ENCODE data around the gene SF3A2. TPM values are rescaled to one million over a fixed set of nuclear protein-coding genes. Genes with fewer than 3 reads are reported as not detected.

The SF3A2 gene
- total RNA-seq, 1 donor from 2014 or later: 44.8 TPM

GRCh38 chr19:2207991-2208860 is 28.4 kb upstream of the SF3A2 start:
- DNase-seq: peak; percentile 95

GRCh38 chr19:2208975-2209374 is 27.6 kb upstream of the SF3A2 start:
- no peak for DNase-seq

- DNase-seq: no peak
Observed at GRCh38 chr19:2209408-2209807, 27.2 kb upstream of the SF3A2 start.

- no peak for DNase-seq
Observed at GRCh38 chr19:2210206-2210605, 26.4 kb upstream of the SF3A2 start.

GRCh38 chr19:2210987-2211740 is 25.5 kb upstream of the SF3A2 start:
- DNase-seq: no peak

GRCh38 chr19:2212861-2213711 is 23.5 kb upstream of the SF3A2 start:
- DNase-seq: no peak

DNA sequence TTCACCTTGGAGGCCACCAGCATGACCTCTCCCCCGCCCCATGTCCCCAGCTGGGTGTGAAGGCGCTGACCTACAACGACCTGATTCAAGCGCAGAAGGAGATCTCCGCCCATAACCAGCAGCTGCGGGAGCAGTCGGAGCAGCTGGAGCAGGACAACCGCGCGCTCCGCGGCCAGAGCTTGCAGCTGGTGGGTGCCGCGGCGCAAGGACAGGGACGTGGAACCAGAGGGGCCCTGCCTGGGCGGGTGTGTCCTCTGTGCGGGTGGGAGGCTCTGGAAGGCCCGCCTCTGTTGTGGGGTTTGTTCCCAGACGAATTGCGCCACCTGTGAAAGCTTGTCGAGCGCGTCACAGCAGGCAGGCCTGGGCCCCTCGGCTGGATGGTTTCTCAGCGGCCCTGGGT is 22.8 kb upstream of the SF3A2 start:
- DNase-seq: peak; percentile 96

- DNase-seq: peak; percentile 88
Observed at GRCh38 chr19:2214251-2214650, 22.4 kb upstream of the SF3A2 start.

DNA sequence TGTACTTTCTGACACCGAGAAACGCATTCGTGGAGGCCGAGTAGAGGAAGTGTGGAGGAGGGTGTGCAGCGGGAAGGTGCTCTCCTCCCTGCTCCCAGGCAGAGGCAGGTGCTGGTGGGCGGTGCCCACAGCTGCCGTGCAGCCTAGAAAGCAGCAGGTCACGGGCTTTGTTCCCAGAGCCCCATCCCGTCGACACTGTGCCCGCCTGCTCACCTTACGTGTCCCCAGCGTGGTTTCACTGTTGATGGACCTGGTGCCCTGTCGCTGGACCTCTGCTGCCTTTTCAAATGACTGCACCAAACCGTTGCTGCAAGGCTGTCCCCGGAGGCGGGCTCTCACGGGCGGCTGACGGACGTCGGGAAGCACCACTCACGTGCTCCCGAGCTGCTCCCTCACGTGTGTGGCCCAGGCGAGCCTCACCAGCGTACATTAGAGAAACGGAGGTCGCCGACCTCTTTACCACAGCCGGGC is 21.3 kb upstream of the SF3A2 start:
- no peak for DNase-seq

DNA sequence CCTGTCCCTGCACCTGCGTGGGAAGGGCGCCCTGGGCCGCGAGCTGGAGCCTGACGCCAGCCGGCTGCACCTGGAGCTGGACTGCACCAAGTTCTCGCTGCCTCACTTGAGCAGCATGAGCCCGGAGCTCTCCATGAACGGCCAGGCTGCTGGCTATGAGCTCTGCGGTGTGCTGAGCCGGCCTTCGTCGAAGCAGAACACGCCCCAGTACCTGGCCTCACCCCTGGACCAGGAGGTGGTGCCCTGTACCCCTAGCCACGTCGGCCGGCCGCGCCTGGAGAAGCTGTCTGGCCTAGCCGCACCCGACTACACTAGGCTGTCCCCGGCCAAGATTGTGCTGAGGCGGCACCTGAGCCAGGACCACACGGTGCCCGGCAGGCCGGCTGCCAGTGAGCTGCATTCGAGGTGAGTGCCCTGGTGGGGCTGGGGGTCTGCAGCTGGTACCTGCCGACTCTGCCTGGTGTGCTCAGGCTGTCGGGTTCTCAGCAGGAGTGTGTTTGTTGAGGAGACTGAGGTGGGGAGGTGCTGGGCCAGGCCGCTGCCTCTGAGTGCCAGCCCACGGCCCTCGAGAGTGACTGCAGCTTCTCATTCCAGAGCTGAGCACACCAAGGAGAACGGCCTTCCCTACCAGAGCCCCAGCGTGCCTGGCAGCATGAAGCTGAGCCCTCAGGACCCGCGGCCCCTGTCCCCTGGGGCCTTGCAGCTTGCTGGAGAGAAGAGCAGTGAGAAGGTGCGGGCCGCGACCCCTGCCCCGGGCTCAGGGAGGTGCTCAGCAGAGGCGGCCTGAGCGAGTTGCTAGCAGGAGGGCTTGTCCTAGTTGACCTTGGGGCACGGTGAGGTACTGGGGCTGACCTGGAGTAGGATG is 20.0 kb upstream of the SF3A2 start:
- no peak for DNase-seq

GRCh38 chr19:2217591-2217990 is 19.0 kb upstream of the SF3A2 start:
- no peak for DNase-seq

DNA sequence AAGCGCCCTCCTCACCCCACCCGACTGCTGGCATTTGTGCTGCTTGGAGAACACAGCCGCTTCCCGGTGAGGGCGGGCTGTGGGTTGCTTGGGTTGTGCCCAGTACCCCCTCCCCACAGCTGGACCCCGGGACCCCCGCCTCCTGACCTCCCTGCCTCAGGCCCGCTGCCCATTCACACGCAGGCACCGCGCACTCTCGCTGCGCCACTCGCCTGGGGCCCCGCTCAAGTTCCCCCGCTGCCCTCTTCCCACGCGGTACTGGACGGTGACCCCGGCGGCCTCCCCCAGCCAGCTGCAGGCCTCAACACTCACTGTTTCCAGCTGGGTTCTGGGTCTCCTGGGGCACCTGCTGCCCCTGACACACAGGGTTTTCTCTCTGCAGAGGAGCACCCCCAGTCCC is 16.9 kb upstream of the SF3A2 start:
- DNase-seq: no peak

GRCh38 chr19:2221250-2221831 is 15.3 kb upstream of the SF3A2 start:
- DNase-seq: no peak

GRCh38 chr19:2221918-2222317 is 14.7 kb upstream of the SF3A2 start:
- no peak for DNase-seq

- DNase-seq: no peak
Observed at GRCh38 chr19:2223391-2223790, 13.2 kb upstream of the SF3A2 start.

- DNase-seq: no peak
Observed at GRCh38 chr19:2223959-2224358, 12.7 kb upstream of the SF3A2 start.

DNA sequence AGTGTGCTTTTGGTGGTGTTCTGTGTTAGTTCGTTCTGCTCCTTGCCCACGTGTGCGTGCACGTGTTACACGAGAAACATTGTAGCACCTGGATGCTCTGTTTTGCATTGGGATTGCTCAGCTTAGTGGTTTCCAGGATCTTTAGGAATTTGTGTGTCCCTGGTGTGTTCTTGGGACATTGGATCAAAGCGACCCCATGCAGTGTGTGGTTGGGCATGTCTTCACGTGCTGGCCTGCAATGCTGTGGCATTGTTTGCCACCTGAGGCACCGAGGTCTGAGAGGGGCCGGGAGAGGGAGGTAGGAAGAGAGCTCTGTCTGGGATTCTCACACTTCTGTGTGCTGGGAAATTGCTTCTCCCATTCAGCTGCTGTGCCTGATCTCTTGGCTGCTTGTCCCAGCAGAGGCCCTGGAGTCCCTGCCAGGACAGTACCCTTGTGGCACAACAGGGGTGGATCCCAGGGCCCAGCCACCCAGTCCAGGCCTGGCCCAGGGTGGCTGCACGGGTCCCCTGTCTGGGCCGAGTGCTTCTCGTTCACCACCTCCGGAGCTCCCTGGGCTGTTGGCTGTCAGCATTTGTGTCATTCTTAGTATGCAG is 11.8 kb upstream of the SF3A2 start:
- no peak for DNase-seq

DNA sequence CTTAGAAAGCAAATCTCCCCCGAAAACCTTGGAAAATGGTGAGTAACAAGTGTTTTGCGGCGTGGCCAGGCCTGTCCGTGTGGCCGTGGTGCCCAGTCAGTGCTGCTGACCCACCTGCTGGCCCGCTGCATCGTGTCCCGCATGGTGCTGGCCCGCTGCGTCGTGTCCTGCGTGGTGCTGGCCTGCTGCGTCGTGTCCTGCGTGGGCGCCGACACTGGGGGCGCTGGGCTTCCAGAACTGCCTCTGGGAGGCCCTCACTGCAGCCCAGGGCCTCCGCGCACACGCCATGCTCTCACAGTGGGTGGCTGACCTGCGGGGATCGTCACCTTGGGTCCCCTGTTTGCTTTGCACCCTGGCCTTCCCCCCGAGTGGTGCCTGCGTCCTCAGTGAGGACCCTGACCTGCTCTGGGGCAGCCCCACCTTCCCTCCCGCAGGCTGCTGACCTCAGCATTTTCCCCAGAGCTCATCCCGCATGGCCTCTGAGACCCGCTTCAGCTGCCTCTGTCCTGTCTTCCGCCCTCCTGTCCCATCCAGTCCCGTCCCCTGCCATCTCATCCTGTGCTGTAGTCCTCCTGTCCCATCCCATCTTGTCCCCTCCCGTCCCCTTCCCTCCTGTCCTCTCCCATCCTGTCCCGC is 11.1 kb upstream of the SF3A2 start:
- no peak for DNase-seq

- DNase-seq: no peak
Observed at GRCh38 chr19:2226051-2226839, 10.4 kb upstream of the SF3A2 start.
